ENCODE measurements around the gene ME2.
"Not testable (repeated sequence)": the region's sequence is repeated elsewhere in the genome, so short reads cannot be mapped to it uniquely, and the experiment has no call there.

Gene ME2

GRCh38 chr18:50970006-50970405 lies 91.1 kb downstream of the ME2 start:
- TF ChIP-seq CTCF (IDR thresholded peaks at IDR 0.05; ENCODE audit: low read length, missing control alignments): no peak

GRCh38 chr18:50972404-50972803 lies 93.5 kb downstream of the ME2 start:
- not testable (repeated sequence) for H3K4me3 ChIP-seq (replicated peaks; ENCODE audit: low read depth, low read length); DNase-seq (ENCODE audit: low read depth)

More at GRCh38 chr18:50970006-50970405, 91.1 kb downstream of the ME2 start:
- no peak for DNase-seq (ENCODE audit: low read depth)
- no peak overlapping the region for H3K4me3 ChIP-seq (replicated peaks; ENCODE audit: low read depth, low read length)

GRCh38 chr18:50973367-50974126 lies 94.6 kb downstream of the ME2 start:
- peak; percentile 71 for DNase-seq (ENCODE audit: low read depth)
- TF ChIP-seq CTCF (IDR thresholded peaks at IDR 0.05; ENCODE audit: low read length, missing control alignments): no peak

GRCh38 chr18:50977037-50977760 lies 98.3 kb downstream of the ME2 start:
- no peak overlapping the region for H3K4me3 ChIP-seq (replicated peaks; ENCODE audit: low read depth, low read length)
- no peak for TF ChIP-seq CTCF (IDR thresholded peaks at IDR 0.05; ENCODE audit: low read length, missing control alignments)
- DNase-seq (ENCODE audit: low read depth): no peak

More at GRCh38 chr18:50973367-50974126, 94.6 kb downstream of the ME2 start:
- no peak overlapping the region for H3K4me3 ChIP-seq (replicated peaks; ENCODE audit: low read depth, low read length)

- no peak overlapping the region for H3K4me3 ChIP-seq (replicated peaks; ENCODE audit: low read depth, low read length)
- DNase-seq (ENCODE audit: low read depth): no peak
- TF ChIP-seq CTCF (IDR thresholded peaks at IDR 0.05; ENCODE audit: low read length, missing control alignments): no peak
Observed at GRCh38 chr18:50981381-50981780, 102.5 kb downstream of the ME2 start.

- no peak for TF ChIP-seq CTCF (IDR thresholded peaks at IDR 0.05; ENCODE audit: low read length, missing control alignments)
- H3K4me3 ChIP-seq (replicated peaks; ENCODE audit: low read depth, low read length): no peak overlapping the region
- DNase-seq (ENCODE audit: low read depth): no peak
Observed at GRCh38 chr18:50982086-50982801, 103.3 kb downstream of the ME2 start.

- no peak overlapping the region for H3K4me3 ChIP-seq (replicated peaks; ENCODE audit: low read depth, low read length)
- peak; percentile 17 for TF ChIP-seq CTCF (IDR thresholded peaks at IDR 0.05; ENCODE audit: low read length, missing control alignments)
- peak; percentile 20 for DNase-seq (ENCODE audit: low read depth)
Observed at GRCh38 chr18:50982802-50983179, 103.9 kb downstream of the ME2 start.
